GM12878 (cell line): ENCODE results near the gene NUP214. TPM values are rescaled to one million over a fixed set of nuclear protein-coding genes. Genes with fewer than 3 reads are reported as not detected.

Experiments
- ATAC-seq: fragments of 200-7000 bp; cut with Tn5 transposase; 3 replicates; pipeline ENCODE4 v1.9.1; 2020; ENCODE audit warnings: mild to moderate bottlenecking, moderate library complexity
- BruUV-seq: library from RNA; stranded (reverse); fragments of 400-500 nt; replicated peaks from 2 replicates; lab custom pipeline; 2021; lab: Mats Ljungman, UMichigan
- CTCF ChIA-PET: fragments of 300-600 bp; sonication (Branson Sonifier 250); formaldehyde crosslinking; extraction: SDS; loops from one replicate; lab custom pipeline; 2021; ENCODE audit warnings: inconsistent platforms; lab: Yijun Ruan, JAX
- POLR2A ChIA-PET: fragments of 350-600 bp; formaldehyde crosslinking; extraction: SDS; loops from one replicate; lab custom pipeline; 2021; ENCODE audit warnings: inconsistent platforms; lab: Charles Lee
- RAD21 ChIA-PET: fragments of 300-600 bp; sonication (Branson Sonifier 250); formaldehyde crosslinking; loops from one replicate; lab custom pipeline; 2023; ENCODE audit warnings: antibody characterized with exemption; ENCODE audit not compliant: unreplicated experiment; lab: Charles Lee
- SMC1A ChIA-PET: fragments of 300-600 bp; sonication (Branson Sonifier 250); formaldehyde crosslinking; loops from one replicate; lab custom pipeline; 2023; ENCODE audit not compliant: unreplicated experiment, uncharacterized antibody; lab: Charles Lee
- DNase-seq: peaks from one replicate; pipeline ENCODE4 v3.0.0-alpha.2; 2011; ENCODE audit warnings: low read depth, low spot score
- FAIRE-seq: peaks from 3 replicates; lab custom pipeline; 2011; peaks lifted over from hg19 to GRCh38; lab: Jason Lieb, UNC
- H2AFZ ChIP-seq: 2 replicates; pipeline ENCODE4 v1.6.0; 2011; ENCODE audit warnings: low read depth, low read length, control low read depth; ENCODE audit not compliant: control insufficient read depth
- H3K27ac ChIP-seq: 2 replicates; pipeline ENCODE4 v1.5.1; 2011; ENCODE audit warnings: control low read depth; ENCODE audit not compliant: control insufficient read depth, insufficient read depth
- H3K27me3 ChIP-seq, 2 experiments: replicated peaks in 1 of 2; 2 replicates each; pipeline versions ENCODE4 v1.6.0 to v1.6.1; 2011; ENCODE audit warnings: low read length in 1 of 2; ENCODE audit not compliant: control insufficient read depth in 2 of 2, insufficient read depth in 2 of 2
- H3K36me3 ChIP-seq, 2 experiments: 2 replicates each; pipeline ENCODE4 v1.5.1; 2011; ENCODE audit warnings: low read length in 1 of 2; ENCODE audit not compliant: control insufficient read depth in 2 of 2, insufficient read depth in 2 of 2
- H3K4me1 ChIP-seq: 2 replicates; pipeline ENCODE4 v1.6.1; 2011; ENCODE audit warnings: mild to moderate bottlenecking, low read length, moderate library complexity, mixed read lengths; ENCODE audit not compliant: control insufficient read depth, insufficient read depth
- H3K4me2 ChIP-seq: 2 replicates; pipeline ENCODE4 v1.6.0; 2011; ENCODE audit warnings: control low read depth; ENCODE audit not compliant: control insufficient read depth, insufficient read depth
- H3K4me3 ChIP-seq: fragments of 200-600 bp; sonication (generic); 2 replicates; pipeline ENCODE4 v1.5.1; 2016
- H3K79me2 ChIP-seq: 2 replicates; pipeline ENCODE4 v1.6.0; 2011; ENCODE audit warnings: low read length; ENCODE audit not compliant: control insufficient read depth, insufficient read depth
- H3K9ac ChIP-seq: 2 replicates; pipeline ENCODE4 v1.8.0; 2011; ENCODE audit warnings: low read length, control low read depth, mixed read lengths; ENCODE audit not compliant: control insufficient read depth, insufficient read depth
- H3K9me3 ChIP-seq: replicated peaks from 3 replicates; pipeline ENCODE4 v1.5.1; 2011; ENCODE audit warnings: mild to moderate bottlenecking, low read length; ENCODE audit not compliant: control insufficient read depth, insufficient read depth
- H4K20me1 ChIP-seq: 2 replicates; pipeline ENCODE4 v1.6.0; 2011; ENCODE audit not compliant: control insufficient read depth, insufficient read depth
- E4F1 ChIP-seq: fragments of 450-650 bp; IDR thresholded peaks from 2 replicates; pipeline ENCODE4 v1.6.1; 2018; ENCODE audit warnings: borderline replicate concordance, mild to moderate bottlenecking; ENCODE audit not compliant: partially characterized antibody
- EED ChIP-seq: sonication (generic); IDR thresholded peaks from 2 replicates; pipeline ENCODE4 v1.6.1; 2016; ENCODE audit warnings: antibody characterized with exemption, low read depth
- FOS ChIP-seq: IDR thresholded peaks from 3 replicates; pipeline ENCODE4 v1.6.1; 2011; ENCODE audit warnings: borderline replicate concordance; ENCODE audit not compliant: insufficient read length; ENCODE audit errors: extremely low read depth
- JUNB ChIP-seq: IDR thresholded peaks from 2 replicates; pipeline ENCODE4 v1.6.1; 2016; ENCODE audit warnings: antibody characterized with exemption, mild to moderate bottlenecking
- MEF2B ChIP-seq: fragments of 450-650 bp; IDR thresholded peaks from 2 replicates; pipeline ENCODE4 v1.6.1; 2018; ENCODE audit warnings: mild to moderate bottlenecking, moderate library complexity; ENCODE audit not compliant: partially characterized antibody, poor library complexity, severe bottlenecking
- NFYA ChIP-seq: IDR thresholded peaks from 2 replicates; pipeline ENCODE4 v1.6.1; 2011; ENCODE audit warnings: low read depth, mild to moderate bottlenecking, low read length, improper control_type of control experiment, borderline replicate concordance
- PML ChIP-seq: IDR thresholded peaks from 2 replicates; pipeline ENCODE4 v1.6.1; 2012; ENCODE audit warnings: low read length, inconsistent platforms
- ZNF217 ChIP-seq: fragments of 450-650 bp; IDR thresholded peaks from 2 replicates; pipeline ENCODE4 v1.6.1; 2017; ENCODE audit warnings: antibody characterized with exemption, mild to moderate bottlenecking
- WGBS: methylation state at CpG from one replicate; pipeline ENCODE4 v1.1.6; 2016; ENCODE audit warnings: low lambda C conversion rate; ENCODE audit not compliant: insufficient replicate concordance, insufficient coverage; ENCODE audit errors: missing lambda C conversion rate; 5-methylcytosine and 5-hydroxymethylcytosine counted together
- in situ Hi-C: fragments of 300-500 bp; cut with MboI; formaldehyde crosslinking; loops from 9 replicates; pipeline ENCODE4 v1.14.3; 2018; ENCODE audit warnings: mixed read lengths
- intact Hi-C: fragments of 100-400 bp; cut with micrococcal nuclease; formaldehyde crosslinking; loops from one replicate; pipeline ENCODE4 v1.14.2; 2022; ENCODE audit not compliant: unreplicated experiment
- polyA plus RNA-seq, 11 experiments: library from polyadenylated mRNA; depleted of rRNA in 4 of 11; unstranded in 6 of 11; stranded (reverse) in 5 of 11; fragments of >200 nt; fragmentation: Nextera tagmentation in 4 of 11; fragmentation: Illumina TruSeq in 1 of 11; extraction: Ambion mirVana in 4 of 11; extraction: Trizol in 1 of 11; gene quantifications; 1 replicate in 1 of 11; 2 replicates in 10 of 11; pipeline versions ENCODE4 v1.2.1 to v1.2.3, GENCODE V29; 2011 to 2016; ENCODE audit warnings: inconsistent platforms in 2 of 11, missing spikeins in 2 of 11, low read depth in 1 of 11
- total RNA-seq, 4 experiments: library from RNA; depleted of rRNA in 3 of 4; stranded (reverse); fragments of >200 nt in 3 of 4; fragmentation: Illumina TruSeq in 1 of 4; extraction: Trizol in 1 of 4; gene quantifications; 2 replicates each; pipeline versions ENCODE4 v1.2.1 to v1.2.3, GENCODE V29; 2013 to 2021
- TF ChIP-seq, protein P1 (sequence below): fragments of 450-650 bp; IDR thresholded peaks from 2 replicates; pipeline ENCODE4 v1.6.1; 2016; ENCODE audit warnings: mild to moderate bottlenecking

The NUP214 gene
- total and polyA plus RNA-seq, 10 of the 15 experiments (the other 5 are each of a cell fraction or from before 2014, with no cell fraction given) = 11.7 to 53.8 (median 17.6) TPM

GRCh38 chr9:131214286-131214856, 89.0 kb downstream of the NUP214 start:
- POLR2A ChIA-PET = no interaction called here
- CTCF ChIA-PET = interaction anchor here (0.6 to 1.6 kb wide), 3 partner anchors 10 to 234 kb away, joined by 3 to 6 read pairs (median 3); no protein-coding TSS in a partner anchor
- Histone ChIP-seq H3K4me2 (no peak overlapping the region), H3K79me2 (no peaks in the 10 kb centered on the region), H3K9me3 (peaks cover 3% of the 10 kb centered on the region; the same call in 1 of the 3 replicates), H3K4me1 (no peaks in the 10 kb centered on the region), H3K27ac (no peak overlapping the region), H3K36me3 (peaks cover 3 to 11% of the 10 kb centered on the region in 2 experiments; a peak in 2 of 4 replicates), H2AFZ (no peak overlapping the region), H3K27me3 (no peaks in the 10 kb centered on the region), H4K20me1 (no peaks in the 10 kb centered on the region), H3K9ac (no peak overlapping the region), H3K4me3 (no peak overlapping the region)
- intact Hi-C loops = no loop called here
- no TSS peak for BruUV-seq
- DNase-seq (no peak), FAIRE-seq (no peak), ATAC-seq (no peak)
- WGBS = 81% methylated on average over 7 of the region's 7 CpGs
- RAD21 ChIA-PET = interaction anchor here (1.5 kb wide), 1 partner anchor 122 kb away, joined by 4 read pairs; no protein-coding TSS in a partner anchor
- in situ Hi-C loops = no loop called here
- TF ChIP-seq PML (no peak), JUNB (no peak), ZNF217 (no peak), EED (no peak), FOS (no peak), NFYA (no peak), E4F1 (no peak), MEF2B (no peak)
- TF ChIP-seq, protein P1, sequence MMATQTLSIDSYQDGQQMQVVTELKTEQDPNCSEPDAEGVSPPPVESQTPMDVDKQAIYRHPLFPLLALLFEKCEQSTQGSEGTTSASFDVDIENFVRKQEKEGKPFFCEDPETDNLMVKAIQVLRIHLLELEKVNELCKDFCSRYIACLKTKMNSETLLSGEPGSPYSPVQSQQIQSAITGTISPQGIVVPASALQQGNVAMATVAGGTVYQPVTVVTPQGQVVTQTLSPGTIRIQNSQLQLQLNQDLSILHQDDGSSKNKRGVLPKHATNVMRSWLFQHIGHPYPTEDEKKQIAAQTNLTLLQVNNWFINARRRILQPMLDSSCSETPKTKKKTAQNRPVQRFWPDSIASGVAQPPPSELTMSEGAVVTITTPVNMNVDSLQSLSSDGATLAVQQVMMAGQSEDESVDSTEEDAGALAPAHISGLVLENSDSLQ = no peak
- SMC1A ChIA-PET = interaction anchor here (1.1 to 2.7 kb wide), 2 partner anchors 9 to 21 kb away, joined by 3 to 12 read pairs; no protein-coding TSS in a partner anchor
